Fibroblast of skin of back (primary cell): ENCODE measurements around the gene FAM240B.
A peak's percentile ranks its signal among the peaks of the same experiment; 100 is the strongest.

Source experiments
- DNase-seq: peaks from one replicate; pipeline ENCODE4 v3.0.0-alpha.2; 2013

FAM240B gene

DNA sequence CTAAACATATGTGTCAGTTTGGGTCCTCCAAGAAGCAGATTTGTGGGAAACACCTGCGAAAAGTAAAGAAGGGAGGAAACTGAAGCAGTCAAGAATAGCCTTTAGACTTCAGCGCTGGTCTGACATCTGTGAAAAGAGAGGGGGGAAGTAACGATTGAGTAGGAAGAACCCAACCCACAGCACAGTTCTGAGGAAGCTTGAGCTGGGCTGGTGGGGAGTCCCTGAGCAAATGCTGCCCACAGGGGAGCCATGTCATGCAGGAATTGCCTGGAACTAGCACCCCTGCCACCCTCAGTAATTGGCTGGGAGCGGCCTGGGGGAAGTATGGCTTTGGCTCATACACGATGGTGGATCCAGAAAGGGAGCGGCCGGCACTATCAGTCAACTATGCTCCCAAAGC is 20.6 kb downstream of the FAM240B start:
- DNase-seq: no peak

DNA sequence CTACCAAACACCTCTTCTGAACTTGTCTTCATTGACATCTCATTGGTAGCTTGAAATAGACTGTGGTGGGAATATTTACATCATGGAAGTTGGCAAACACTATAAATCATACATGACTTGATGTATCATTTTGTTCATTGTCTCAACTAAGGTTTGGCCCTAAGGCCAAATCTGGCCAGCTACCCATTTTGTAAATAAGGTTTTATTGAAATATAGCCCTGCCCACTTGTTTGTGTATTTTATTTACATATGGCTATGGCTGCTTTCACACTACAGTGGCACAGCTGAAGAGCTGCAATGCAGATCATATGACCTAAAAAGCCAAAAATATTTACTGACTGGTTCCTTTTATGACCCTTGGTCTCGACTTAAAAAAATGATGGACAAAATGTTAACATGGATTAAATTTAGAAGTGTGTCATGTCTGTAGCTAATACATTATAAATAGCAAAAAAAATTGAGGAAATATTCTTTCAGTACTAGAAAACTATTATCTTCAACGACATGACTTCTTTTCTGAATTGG is 22.1 kb downstream of the FAM240B start:
- no peak for DNase-seq

DNA sequence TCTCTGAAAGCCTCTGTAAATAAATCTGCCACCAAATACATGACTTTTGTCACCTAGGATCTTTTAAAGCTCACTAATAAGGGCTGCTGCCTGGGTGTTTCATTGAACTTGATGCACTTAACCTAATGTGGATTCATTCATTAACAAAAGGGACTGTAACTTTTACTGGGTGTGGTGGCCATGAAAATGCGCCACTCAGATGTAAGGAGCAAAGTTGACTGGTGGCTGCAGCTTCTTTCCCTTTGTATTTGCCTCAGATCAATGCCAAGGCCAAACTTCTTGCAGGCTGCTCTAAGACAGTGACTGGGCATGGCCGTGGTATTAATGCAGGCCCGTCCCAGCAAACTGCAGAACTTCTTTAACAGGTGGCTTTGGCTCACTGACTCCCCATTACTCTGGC is 22.9 kb downstream of the FAM240B start:
- DNase-seq: no peak

DNA sequence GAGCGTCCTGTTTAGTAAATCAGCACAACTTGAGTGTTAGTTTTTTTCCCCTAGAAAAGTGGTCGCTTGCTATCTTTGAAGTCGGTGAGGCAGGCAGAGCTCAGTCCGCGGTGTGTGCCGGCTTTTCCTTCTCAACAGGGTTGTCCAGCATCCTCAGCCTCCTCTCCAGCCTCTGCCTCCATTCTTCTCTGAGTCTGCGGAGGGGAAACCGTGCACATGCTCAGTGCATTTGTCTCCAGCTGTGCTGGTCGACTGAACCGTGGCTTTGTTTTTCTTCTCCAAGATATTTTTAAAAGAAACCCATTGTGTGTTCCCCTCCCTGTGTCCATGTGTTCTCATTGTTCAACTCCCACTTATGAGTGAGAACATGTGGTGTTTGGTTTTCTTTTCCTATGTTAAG is 25.3 kb downstream of the FAM240B start:
- DNase-seq: no peak

DNA sequence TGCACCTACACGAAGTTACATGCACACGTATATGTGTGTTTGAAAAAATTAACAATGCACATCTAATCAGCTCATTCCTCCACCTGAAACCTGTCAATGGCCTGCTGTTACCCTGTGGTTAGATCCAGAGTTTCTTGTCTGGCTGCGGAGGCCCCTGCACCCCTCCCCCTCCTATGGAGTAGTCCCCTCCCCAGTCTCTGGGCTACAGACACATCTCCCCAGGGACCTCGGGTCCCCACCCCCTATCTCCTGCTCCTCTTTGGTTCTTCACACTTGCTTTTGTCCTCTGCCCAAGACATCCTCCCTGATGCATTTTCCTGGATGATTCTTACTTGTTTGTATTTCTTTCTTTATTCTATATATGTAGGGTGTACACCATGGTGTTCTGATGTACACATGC is 27.2 kb downstream of the FAM240B start:
- DNase-seq: no peak

DNA sequence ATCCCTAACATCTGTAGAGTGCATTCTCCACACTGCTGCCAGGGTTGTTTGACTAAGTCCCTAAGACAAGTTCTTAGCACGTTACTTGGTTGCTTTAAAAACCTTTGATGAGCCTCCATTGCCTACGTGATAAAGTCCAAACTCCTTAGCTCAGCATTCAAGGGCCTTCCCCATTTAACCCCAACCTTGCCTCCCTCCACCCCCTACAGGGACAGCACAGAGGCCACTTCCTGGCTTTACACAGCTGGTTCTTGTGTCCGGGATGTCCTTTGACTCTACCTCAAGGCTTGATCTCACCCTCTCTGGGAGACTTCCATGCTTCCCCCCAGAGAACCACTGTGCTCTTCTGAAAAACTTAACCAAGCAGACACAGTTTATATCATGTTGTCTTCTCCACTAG is 29.4 kb downstream of the FAM240B start:
- DNase-seq: no peak

DNA sequence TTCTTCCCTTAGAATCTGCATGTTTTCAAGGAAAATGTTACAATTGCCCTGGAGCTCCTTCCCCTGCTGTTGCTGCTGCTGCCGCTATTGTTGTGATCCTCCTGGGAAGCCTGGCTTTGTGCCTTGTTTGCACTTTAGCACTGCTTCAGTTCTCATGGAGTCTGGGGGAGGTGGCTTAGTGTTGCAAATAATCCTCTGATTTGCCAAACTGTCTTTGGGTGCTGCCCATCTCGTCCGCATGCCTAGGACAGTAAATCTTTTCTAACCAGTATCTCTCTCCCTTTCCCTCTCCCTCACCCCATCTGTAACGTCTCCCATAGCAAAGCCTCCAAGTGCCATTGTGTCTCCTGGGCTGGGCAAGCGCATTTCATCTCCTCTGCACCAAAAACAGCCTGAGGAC is 30.3 kb downstream of the FAM240B start:
- peak; percentile 11 for DNase-seq

DNA sequence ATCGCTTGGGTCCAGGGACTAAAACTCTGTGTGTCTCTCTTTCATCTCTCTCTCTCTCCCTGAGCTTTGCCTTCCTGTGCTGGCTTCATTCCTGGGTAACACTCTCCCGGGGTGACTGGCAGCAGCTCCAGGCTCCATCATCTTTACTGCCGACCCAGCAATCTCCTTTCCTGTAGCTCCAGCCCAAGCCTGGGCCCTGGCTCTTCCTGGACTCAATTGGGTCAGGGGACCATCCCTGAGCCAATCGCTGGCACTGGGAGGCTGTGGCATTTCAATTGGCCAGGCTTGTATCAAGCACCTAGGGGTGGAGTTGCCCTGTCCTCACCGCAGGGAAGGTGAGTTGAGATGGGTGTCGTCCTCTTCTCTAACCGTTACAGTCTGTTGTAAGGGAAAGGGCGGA is 31.9 kb downstream of the FAM240B start:
- no peak for DNase-seq

DNA sequence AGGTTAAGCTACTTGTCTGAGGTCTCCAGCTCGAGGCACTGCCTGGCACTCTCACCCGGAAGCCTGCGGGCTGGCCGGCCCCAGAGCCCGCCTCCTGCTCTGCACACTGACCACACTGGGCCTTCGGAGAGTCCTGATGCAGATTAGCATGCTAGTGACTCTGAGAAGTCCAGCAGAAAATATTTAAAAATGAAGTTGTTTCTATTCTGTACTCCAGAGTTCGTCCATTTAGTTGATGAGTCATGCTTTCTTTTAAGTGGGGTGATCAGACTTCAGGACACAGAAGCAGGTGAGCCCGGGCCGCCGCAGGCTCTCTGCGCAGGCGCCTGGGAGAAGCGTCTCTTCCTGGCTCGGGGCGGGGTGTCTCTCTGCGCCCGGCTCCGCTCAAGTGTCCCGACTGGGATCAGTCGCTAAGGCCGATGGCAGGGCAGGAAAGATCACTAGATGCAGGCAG is 32.5 kb downstream of the FAM240B start:
- no peak for DNase-seq

DNA sequence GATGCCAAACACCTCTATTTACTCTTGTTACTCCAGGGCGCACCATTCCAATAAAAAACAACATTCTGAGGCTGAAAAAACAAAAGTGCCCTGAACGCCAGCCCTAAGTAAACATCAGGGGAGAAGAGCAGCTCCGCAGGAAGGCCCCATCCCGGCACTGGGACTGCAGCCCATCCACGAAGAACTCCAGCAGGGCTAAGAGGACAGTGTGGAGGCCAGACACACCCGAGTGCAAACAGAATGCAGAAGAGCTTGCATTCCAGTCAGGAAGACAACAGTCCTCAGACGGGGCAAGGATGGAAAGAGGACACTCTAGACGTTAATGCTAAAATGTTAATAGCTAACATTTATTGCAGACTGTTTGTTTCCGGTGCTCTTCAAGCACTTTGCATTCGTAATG is 33.0 kb downstream of the FAM240B start:
- no peak for DNase-seq

DNA sequence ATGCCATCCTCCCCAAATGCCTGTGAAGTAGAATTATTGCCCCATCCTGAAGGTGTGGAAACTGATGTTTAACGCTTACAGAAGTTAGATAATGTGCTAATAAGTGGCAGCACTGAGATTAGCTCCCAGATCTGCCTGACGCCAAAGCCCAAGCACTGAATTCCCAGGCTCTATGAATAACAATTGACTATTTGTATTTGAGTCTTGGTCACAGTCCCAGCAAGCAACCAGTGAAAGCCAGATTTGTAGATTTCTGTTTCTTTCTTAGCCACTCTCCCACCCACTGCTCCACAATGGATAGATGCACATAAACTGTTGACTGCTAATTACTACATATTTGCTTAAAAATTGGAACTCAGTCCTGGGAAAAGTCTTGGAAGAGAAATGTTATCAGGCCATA is 34.4 kb downstream of the FAM240B start:
- DNase-seq: no peak

DNA sequence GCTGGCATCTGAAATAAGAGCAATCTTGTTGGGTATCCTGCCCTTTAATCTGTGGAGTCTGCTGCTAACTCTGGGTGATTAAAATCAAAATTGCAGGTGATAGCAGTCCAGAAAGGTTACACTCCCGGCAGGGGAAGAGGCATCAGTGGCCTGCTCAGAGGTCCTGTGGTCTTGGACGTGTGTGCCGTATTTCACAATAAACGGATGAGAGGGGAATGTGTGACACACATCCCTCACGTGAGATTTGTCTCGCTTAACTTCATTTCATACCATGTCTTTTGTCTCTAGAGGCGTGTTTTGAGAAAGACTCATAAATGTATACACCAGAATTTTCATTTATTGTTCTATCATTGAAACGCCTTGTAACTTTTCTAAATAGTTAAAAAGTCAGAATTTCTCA is 36.6 kb downstream of the FAM240B start:
- DNase-seq: no peak

DNA sequence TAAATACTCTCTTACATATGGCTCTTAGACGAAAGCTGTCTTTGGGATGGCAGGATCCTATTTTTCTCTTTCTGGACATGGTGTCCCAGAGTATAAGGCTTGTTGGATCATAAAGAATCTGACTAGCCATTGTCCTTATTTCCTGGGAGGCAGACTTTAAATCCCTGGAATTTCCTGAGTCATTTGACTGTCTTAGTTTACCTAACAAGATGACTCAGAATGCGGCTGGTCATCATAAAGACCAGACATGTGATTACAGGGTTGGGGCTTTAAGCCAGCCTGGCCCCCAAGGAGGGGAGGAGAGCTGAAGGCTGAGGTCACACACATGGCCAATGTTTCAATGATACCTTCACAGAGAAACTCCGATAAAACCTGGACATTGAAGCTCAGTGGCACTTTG is 37.2 kb downstream of the FAM240B start:
- peak; percentile 96 for DNase-seq

DNA sequence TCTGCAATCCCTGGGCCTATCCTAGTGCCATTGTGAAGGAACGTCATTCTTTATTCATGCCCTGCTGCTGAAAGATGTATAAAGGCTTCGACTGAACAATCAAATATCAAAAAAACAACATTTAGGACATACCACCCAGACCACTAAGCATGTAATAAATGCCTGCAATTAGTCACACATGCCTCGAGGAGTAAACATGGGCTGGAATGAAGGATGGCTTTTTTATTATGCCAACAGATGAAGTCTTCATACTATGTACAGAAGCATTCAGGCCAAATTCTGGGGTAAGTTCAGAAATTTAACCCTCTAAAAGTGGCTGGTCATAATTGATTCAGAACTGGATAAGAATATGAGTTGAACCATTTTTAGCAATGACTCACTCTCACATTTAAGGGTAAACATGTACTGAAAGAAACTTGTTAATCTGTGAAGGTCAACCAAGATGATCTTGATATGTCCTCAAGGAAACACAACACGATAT is 38.1 kb downstream of the FAM240B start:
- DNase-seq: peak; percentile 94

DNA sequence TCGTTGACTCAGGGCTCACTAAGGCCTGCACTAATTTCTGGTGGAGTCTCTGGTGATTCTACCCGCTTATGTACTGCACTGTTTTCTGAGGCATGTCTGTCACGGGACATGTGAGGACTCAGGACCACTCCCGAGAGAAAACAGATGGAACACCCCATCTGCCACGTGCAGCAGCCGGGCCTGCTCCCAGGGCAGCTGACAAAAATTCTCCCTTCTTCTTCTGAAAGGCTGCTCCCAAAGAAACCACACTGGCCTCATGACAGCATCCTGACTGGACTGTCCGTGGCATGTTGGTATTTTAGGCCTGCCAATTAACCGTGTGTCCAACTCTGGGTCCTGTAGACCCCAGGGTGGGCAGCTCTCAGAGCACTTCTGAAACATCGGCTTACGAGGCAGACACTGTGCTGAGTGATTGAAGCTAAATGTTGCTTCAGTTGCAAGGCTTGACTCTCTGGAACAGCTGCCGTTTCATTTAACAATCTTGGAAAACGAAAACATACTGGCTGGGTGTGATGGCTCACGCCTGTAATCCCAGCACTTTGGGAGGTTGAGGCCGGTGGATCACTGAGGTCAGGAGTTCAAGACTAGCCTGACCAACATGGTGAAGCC is 39.0 kb downstream of the FAM240B start:
- DNase-seq: peak; percentile 26

DNA sequence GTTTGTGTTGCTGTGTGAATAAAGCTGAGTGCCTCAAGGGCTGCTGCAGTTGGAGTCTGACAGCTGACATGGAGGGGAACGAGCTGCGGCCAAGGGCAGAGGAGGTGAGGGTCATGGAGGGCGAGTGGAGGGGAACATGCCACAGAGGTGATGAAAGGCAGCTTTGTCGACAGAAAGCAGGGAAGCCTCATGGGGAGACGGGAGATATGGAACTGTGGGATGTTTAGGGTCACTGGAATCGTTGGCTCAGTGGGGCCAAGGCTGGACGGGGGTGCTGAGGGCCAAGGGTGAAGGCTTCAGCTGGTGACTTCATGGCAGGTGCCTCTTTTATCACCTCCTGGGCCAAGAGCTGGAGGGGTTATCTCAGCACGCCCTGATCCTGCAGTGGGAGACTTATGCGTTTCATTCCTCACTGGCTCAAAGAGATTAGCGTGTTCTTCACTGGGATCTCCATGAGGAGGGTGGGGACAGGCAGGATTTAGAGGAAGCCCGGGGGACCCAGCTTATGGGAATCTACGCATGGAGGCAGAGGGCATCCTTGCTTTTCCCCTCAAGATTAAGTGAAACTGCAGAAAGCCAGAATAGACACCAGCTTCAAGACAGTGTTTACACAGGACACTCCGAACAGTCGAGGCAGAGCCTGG is 42.2 kb downstream of the FAM240B start:
- DNase-seq: no peak

DNA sequence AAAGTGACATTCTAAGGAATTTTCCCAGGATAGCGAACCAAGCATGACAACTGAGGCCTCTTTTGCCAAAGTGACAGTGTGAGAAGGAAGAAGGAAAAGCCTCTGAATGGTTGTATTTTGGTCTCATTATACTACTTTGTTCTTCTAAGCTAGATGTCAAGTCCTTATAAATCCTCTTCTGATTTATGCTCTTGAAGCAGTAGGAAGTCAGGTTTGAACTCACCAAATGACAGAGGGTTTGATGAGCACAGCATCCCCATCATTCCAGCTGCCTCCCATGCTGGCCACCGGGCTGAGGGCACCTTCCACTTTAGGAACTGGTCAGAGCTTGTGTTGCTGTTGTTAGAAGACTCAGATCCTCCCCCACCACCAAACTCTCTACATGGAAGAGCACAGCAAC is 44.1 kb downstream of the FAM240B start:
- no peak for DNase-seq

DNA sequence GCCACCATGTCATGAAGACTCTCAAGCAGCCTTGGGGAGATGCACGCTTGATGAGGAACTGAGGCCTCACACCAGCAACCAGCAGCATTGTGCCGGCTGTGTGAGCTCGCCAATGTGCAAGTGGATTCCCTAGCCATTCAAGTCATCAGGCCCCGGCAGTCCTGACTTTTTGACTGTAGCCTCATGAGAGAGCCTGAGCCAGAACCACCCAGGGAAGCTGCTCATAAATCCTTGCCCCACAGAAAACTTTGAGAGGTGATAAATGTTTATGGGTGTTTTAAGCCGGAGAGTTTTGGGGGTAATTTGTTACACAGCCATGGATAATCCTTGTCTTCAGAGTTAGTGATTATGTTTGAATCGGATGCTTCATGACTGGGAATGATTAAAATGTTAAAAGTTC is 44.7 kb downstream of the FAM240B start:
- DNase-seq: no peak

DNA sequence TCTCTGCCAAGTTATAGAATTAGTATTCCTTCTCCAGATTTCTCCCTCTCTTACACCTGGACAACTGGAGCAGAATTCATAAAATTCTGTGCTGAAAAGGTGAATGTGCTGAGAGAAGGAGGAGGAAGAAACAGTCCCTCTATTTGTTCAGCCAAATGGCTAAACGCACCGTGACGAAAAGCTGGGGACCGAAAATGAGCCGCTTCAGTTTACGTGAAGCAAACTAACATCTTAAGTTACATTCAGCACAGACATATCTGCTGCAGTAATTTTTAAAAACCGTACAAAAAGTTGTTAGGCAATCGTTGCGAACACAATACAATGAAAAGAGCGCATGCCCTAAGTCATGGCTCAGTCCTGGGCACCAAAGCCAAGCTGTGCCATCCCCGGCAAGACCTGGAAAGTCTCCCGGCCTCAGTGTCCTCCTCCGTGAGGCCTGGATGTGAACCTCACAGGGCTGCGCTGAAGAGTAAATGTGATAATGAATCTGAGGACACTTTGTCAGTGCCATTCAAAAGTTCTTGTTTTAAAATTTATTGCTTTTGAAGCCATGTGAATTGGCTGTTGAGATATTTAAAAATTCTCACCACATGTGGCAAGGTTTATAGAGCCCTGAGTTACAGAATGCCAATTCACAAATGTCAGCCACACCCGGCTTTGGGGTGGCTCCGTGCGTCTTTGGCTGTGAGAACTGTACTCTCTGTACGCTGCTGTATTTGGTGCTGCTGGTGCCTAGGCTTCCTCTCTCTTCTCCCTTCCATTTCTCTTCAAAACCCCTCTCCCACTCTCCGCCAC is 46.3 kb downstream of the FAM240B start:
- DNase-seq: no peak

DNA sequence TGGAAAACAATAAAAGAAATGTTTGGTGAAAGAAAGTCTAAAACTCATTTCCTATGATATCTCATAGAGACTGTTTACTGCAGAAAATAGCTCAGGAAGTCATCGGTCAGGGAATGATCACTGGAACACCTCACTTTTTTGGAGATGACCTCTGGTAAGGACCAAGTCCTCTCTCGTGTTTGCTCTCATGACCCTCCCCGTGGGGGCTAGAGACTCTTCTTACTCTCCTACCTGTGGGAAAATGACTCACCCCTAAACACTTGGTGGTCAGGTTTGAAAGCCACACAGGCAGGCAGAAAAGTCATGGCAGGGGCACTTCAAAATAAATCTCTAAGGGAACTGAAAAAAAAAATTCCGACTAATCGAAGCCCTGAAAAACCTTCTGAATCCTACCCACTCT is 48.2 kb downstream of the FAM240B start:
- DNase-seq: no peak

DNA sequence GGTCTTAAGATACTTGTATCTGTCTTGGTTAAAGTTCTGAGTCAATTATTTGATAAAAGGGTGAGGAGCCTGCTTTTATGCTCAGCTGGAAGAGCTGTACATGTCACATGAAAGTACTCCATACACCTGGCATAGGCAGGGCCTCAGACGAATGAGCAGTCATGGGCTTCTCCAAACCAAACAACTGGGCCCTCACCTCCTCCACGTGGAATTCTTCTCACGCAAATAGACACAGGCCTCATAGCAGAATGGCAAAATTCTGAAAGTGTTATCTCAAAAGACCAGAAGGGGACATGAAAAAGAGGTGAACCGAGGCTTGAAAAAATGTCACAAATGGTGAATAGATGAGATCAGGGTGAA is 48.6 kb downstream of the FAM240B start:
- DNase-seq: no peak

DNA sequence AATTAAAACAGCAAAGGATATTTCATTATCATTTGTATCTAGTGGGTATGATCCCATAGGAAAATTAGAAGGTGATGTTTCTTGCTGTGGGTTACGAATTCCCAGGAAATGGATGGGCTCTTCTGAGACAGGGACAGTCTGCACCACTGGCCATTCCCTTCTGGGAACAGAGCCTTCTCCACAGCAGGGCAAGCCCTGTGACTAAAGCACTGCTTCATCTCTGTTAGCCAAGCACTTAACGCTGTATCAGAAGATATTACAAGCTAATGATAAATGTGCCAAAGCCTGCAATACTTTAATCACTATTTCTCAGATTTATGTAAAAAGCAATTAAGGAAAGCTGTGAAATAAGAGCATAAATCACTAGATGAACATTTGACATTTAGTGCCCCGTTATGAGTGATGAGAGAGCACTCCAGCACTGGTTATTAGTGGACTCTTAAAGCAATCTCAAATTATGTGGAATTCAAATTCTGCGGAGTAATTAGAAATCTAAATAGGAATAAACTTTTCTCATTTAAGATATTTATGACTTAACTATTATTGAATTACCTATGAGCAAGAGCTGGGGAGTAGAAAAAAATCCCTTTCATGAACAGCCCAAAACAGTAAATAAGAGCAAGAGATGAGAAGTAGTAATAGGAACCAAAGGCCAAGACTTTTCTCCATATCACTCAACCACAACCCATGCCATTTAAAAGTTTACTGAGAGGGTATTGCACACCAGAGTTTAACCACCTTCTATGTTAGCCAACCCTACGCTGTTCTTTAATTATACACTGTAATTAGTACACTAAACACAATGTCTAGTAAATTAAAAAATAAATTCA is 49.2 kb downstream of the FAM240B start:
- no peak for DNase-seq
